GM20000 (cell line): ENCODE results near the gene DHX34.

Experiments
- DNase-seq: peaks from one replicate; pipeline ENCODE4 v3.0.0; 2012; ENCODE audit warnings: low spot score
- TF ChIP-seq, protein P1 (sequence below): IDR thresholded peaks from 2 replicates; pipeline ENCODE4 v1.5.1; 2012; ENCODE audit warnings: mild to moderate bottlenecking, control low read depth; ENCODE audit errors: extremely low read depth, missing control alignments

Gene DHX34

DNA sequence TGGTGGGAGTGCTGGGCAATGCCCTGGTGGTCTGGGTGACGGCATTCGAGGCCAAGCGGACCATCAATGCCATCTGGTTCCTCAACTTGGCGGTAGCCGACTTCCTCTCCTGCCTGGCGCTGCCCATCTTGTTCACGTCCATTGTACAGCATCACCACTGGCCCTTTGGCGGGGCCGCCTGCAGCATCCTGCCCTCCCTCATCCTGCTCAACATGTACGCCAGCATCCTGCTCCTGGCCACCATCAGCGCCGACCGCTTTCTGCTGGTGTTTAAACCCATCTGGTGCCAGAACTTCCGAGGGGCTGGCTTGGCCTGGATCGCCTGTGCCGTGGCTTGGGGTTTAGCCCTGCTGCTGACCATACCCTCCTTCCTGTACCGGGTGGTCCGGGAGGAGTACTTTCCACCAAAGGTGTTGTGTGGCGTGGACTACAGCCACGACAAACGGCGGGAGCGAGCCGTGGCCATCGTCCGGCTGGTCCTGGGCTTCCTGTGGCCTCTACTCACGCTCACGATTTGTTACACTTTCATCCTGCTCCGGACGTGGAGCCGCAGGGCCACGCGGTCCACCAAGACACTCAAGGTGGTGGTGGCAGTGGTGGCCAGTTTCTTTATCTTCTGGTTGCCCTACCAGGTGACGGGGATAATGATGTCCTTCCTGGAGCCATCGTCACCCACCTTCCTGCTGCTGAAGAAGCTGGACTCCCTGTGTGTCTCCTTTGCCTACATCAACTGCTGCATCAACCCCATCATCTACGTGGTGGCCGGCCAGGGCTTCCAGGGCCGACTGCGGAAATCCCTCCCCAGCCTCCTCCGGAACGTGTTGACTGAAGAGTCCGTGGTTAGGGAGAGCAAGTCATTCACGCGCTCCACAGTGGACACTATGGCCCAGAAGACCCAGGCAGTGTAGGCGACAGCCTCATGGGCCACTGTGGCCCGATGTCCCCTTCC lies 28.9 kb upstream of the DHX34 start:
- TF ChIP-seq, protein P1, sequence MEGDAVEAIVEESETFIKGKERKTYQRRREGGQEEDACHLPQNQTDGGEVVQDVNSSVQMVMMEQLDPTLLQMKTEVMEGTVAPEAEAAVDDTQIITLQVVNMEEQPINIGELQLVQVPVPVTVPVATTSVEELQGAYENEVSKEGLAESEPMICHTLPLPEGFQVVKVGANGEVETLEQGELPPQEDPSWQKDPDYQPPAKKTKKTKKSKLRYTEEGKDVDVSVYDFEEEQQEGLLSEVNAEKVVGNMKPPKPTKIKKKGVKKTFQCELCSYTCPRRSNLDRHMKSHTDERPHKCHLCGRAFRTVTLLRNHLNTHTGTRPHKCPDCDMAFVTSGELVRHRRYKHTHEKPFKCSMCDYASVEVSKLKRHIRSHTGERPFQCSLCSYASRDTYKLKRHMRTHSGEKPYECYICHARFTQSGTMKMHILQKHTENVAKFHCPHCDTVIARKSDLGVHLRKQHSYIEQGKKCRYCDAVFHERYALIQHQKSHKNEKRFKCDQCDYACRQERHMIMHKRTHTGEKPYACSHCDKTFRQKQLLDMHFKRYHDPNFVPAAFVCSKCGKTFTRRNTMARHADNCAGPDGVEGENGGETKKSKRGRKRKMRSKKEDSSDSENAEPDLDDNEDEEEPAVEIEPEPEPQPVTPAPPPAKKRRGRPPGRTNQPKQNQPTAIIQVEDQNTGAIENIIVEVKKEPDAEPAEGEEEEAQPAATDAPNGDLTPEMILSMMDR, result no peak
- DNase-seq, result no peak

DNA sequence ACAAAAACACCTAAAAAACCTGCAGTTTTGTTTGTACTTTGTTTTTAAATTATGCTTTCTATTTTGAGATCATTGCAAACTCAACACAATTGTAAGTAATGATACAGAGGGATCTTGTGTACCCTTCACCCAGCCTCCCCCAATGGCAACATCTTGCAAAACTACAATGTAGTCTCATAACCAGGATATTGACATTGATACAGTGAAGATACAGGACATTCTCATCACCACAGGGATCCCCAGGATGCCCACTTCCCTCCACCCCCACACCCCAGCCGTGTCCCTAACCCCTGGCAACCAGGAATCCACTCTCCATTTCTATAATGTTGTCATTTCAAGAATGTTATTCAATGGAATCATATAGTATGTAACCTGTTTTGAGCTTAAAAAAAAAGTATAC lies 27.5 kb upstream of the DHX34 start:
- no peak for DNase-seq
- TF ChIP-seq, protein P1, result no peak

DNA sequence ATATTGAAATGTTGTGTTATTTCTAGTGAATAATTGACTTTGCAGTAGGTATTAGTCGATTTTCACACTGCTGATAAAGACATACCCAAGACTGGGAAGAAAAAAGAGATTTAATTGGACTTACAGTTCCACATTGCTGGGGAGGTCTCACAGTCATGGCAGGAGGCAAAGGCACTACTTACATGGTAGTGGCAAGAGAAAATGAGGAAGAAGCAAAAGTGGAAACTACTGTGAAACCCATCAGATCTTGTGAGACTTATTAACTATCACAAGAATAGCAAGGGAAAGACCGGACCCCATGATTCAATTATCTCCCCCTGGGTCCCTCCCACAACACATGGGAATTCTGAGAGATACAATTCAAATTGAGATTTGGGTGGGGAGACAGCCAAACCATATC lies 27.1 kb upstream of the DHX34 start:
- TF ChIP-seq, protein P1, result no peak
- DNase-seq, result no peak

DNA sequence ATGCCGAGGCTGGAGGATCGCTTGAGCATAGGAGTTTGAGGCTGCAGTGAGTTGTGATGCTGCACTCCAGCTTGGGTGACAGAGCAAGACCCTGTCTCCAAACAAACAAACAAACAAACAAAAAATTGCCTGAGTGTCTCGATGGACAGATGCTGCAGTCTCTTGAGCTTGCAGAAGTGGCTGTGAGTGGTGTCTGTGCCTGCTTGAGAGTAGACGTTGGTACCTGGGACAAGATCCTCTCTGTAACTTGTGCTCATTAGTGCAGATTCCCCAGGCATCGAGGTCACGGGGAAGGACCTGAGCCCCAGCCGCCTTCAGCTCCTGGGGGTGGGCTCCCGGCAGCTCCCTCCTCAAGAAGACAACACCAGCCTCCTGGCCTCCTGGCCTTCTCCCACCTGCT lies 25.7 kb upstream of the DHX34 start:
- DNase-seq, result no peak
- TF ChIP-seq, protein P1, result no peak

DNA sequence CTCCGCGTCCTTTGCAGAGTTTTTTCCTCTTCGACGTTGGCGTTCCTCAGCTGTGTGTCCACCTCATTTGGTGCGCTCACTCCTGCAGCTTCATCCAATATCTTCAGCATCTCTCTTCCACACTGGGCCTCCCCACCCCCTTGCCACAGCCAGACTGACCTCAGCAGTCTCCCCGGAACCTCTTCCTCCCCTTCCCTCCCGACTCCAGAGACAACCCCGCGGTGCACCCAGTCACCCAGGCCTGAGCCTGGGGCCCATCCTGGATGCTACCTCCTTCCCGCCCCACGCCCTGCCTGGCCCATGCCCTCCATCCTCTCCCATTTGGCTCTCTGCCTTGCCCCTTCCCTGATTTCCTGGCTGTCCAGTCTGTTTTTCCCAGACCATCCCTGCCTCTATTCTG lies 25.2 kb upstream of the DHX34 start:
- TF ChIP-seq, protein P1, result no peak
- DNase-seq, result no peak

DNA sequence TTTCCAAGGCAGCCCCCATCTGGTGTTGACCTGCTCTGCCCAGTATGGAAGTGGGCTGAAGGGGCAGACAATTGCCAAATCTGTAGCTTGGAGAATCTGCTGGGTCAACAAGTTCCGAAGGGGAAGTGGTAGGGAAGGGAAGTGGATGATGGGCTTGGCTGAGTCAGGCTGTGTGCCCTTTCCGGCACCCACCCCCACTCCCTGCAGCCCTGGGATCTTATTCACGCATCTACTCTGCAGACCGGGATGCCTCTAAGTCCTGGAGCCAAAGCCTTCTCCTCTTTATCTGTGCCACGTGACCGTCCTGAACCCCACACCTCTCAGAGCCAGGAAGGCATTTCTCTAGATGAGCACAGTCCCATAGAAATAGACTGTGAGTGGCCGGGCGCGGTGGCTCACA lies 24.6 kb upstream of the DHX34 start:
- TF ChIP-seq, protein P1, result no peak
- no peak for DNase-seq

DNA sequence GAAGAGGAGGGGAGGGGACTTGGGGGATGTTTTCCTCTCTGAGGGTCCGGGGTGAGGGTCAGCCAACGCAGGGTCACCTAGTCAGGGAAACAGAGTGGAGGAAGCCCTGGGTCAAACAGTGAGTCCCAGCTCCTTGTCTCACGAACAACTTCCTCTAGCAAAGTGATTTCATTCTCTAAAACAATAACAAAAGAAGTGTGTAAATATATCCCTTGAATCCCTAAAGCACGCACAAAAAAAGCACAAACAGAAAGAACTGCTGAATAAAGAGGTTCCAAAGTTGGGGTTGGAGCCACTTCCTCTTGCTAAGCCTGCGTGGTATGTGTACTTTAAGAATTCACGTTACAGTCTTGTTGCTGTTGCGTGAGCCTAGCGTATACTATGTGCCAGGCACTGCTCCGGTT lies 18.6 kb upstream of the DHX34 start:
- DNase-seq, result no peak
- TF ChIP-seq, protein P1, result no peak
